HG03558 (cell line): ENCODE data around the gene SLC22A31.

ENCODE experiments used
- ATAC-seq: cut with Tn5 transposase; IDR thresholded peaks from one replicate; pipeline ENCODE4 v1.9.1; 2021; ENCODE audit warnings: moderate number of reproducible peaks; ENCODE audit not compliant: unreplicated experiment; ENCODE audit errors: extremely low read depth

Gene SLC22A31

DNA sequence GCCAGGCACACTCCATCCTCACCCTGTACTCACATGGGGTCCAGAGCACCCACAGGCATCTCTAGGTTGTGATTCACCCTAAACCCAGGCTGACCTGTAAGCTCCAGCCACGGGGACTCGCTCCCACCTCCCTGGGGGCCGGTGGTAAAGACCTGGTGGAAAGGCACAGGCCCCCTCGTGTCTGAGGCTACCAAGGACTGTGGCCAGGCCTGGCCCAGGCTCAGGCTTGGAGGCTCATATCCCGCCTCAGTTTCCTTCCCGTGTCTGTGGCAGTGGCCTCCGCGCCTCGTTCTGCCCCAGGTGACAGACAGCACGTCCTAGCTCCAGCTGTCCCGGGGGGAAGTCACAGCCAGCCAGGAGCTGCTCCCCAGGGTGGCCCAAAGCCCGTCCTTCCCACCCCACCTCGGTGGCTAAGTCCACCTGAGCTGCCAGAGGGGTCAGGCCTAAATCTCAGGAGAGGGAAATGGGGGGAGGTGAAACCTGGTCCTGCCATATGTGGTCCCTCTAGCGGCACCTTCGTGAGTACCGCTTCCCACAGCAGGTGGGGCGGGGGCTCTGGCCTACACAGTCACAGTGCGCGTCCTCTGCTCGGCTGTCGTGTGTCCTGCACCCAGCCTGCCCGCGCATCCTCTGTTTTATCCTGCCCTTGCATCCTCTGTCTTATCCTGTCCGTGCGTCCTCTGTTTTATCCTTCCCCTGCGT, 16.2 kb downstream of the SLC22A31 start:
- ATAC-seq, result no peak

- ATAC-seq, result no peak
Measured at GRCh38 chr16:89183463-89183862, 16.9 kb downstream of the SLC22A31 start.

- no peak for ATAC-seq
Measured at GRCh38 chr16:89179656-89180315, 20.6 kb downstream of the SLC22A31 start.

GRCh38 chr16:89179148-89179484, 21.2 kb downstream of the SLC22A31 start:
- no peak for ATAC-seq

- no peak for ATAC-seq
Measured at GRCh38 chr16:89178453-89179147, 21.7 kb downstream of the SLC22A31 start.

DNA sequence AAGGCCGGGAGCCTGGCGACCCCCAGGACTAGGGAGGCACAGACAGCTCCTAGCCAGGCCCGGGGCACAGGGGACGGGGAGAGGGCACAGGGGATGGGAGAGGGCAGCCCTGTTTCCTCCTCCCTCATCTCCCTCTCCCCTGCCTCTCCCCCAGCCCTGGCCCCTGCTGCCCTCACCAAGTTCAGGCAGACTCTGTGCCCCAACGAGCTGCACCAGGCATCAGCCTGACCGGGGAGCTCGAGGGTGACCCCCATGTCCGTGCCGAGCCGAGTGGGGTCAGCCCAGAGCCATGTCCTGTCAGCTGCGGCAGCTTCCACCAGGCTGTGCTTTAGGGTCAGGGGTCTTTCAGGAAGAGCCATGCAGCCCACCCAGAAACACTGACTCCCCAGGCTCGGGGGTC, 22.8 kb downstream of the SLC22A31 start:
- ATAC-seq, result no peak

GRCh38 chr16:89176717-89177116, 23.6 kb downstream of the SLC22A31 start:
- no peak for ATAC-seq

DNA sequence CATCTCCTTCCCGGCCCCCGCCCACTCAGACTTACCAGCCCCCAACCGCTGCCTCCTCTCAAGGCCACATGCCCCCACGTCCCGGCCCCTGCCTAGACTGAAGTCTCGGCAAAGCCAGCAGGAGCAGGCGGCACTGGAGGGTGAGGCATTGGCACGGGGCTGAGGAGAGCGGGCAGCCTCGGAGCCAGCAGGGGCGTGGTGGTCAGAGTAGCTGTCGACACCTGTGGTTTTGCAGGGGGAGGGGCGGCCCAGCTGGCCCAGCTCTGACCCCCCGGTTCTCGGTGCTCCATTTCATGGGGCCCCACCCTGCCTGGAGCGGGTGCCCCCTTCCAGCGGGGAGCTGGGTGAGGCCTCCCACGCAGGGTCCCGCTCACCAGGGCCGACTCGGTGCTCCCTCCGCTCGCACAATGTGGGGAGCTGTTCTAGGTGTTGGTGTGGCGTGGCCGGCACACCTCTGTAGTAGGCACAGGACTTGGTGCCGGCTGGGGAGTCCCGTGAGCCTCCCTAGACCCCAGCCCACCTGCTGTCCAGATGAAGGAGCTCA, 24.1 kb downstream of the SLC22A31 start:
- no peak for ATAC-seq

DNA sequence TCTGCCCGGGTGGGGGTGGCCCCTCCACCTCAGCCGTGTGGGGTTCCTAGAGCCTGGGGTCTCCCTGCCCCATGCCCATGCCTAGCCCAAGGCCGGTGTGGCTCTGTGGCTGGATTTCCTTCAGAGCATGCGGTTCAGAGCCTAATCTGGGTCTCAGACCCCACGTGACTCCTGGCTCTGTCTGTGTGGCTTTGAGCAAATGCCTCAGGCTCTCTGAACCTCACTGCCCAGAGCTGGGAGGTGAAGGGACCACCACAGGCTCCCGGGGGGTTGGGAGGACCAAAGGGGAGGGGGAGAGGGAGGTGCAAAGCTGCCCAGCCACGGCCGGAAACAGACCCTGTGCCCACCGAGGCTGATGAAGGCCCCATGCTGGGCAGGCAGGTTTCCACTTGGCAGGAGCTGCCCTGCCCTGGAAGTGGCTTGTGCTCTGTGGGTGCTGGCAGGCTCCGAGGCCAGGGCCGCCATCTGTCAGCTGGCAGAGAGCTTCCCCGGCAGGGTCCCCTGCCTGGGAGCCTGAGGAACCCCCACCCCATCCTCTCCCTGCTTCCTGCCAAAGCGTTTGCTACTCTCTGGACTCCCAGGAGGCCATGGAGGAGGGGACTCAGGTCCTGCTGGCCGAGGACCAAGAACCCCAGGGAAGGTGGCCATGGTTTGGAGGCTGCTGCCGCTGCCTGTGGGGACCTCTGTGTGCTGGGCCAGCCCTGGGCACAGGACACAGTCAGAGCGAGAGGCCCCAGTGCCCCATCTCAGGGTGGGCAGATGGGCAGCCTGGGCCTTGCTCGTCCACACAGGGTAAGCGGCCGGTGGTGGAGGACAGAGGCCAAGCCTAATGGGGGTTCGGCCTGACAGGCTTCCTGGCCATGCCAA, 24.8 kb downstream of the SLC22A31 start:
- ATAC-seq, result no peak

- ATAC-seq, result no peak
Measured at GRCh38 chr16:89174877-89175276, 25.5 kb downstream of the SLC22A31 start.

- no peak for ATAC-seq
Measured at GRCh38 chr16:89174055-89174827, 26.1 kb downstream of the SLC22A31 start.

DNA sequence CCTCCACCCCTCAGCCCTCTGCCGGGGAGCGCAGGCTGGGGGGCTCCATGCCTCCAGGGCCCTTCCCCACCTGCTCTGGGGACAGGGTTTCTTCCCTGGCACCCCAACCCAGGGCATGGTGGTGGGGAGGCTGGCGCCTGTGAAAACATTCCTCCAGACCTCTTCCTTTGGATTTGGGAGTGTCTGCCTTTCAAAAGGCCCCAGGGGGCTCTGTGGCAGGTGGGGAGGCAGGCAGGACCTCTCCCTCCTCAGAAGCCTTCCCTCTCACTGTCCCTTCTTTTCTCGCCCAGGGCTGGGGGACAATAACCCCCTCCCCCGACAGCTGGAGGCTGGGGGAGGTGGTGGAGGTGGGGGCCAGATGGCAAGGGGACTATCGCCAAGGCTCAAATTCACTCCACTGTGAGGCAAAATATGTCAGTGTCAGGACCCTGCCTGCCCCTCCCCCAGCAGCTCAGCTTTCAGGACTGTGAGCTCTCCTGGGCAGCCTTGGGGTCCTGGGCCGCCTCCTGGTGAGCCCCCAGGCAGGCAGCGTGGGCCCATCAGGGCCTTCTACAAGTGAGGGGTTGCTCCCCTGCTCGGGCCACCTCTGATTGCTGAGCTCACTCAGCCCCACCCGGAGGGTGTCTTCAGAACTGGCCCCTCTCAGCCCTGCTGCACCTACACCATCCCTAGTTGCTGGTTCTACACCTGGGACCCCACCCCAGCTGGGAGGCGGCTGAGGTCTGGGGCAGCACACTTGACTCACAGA, 27.0 kb downstream of the SLC22A31 start:
- ATAC-seq, result no peak

DNA sequence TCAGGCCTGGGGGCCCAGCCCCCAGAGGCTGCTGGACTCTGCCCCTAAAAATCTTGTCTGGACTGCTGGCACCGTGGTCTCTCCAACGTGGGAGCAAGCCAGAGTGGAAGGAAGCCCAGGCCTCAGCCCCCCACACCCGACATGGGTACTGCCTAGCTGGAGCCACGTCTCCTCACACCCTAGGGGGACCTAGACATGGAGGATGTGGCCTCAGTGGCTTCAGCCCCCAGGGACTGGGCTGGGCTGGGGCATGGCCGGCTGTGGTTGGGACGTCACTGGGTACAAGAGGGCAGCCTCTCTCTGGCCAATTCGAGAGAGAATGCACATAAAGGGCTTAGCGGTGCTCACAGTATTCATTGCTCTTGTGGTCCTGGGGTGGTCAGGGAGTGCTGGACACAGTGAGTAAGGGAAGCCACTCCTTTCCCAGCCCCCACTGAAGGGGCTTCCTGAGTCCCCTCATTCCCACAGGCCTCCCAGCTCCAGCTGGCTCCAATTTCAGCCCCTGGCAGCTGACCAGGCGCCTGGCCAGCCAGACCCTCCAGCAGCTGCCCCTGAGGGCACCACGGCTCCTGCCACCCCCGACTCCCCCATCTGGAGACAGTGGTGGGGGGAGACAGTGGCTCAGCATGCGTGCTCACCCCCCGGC, 27.7 kb downstream of the SLC22A31 start:
- ATAC-seq, result no peak

- no peak for ATAC-seq
Measured at GRCh38 chr16:89172171-89172527, 28.2 kb downstream of the SLC22A31 start.

GRCh38 chr16:89171216-89172170, 28.8 kb downstream of the SLC22A31 start, which contains the start of gene CDH15:
Gene CDH15 (plus strand): TSS chr16:89171748. CDS start chr16:89171832, 84 bp downstream.
- ATAC-seq, result peak; percentile 50

- no peak for ATAC-seq
Measured at GRCh38 chr16:89170346-89171215, 29.8 kb downstream of the SLC22A31 start.
